Cardiac fibroblast (primary cell): ENCODE data around the gene MGAM2.
A peak's percentile ranks its signal among the peaks of the same experiment; 100 is the strongest.

Experiments
- DNase-seq, 2 donors: peaks; one replicate each; pipeline versions ENCODE4 v3.0.0 to v3.0.0-alpha.2; 2010; ENCODE audit warnings: low read depth in 2 of 2
- H3K4me3 ChIP-seq, 2 donors: replicated peaks in 1 of 2; 1 replicate in 1 of 2; 2 replicates in 1 of 2; pipeline ENCODE4 v1.5.1; 2011; ENCODE audit warnings: low read depth in 2 of 2, low read length in 2 of 2, mild to moderate bottlenecking in 2 of 2, moderate library complexity in 1 of 2
- CTCF ChIP-seq: IDR thresholded peaks from one replicate; pipeline ENCODE4 v1.5.1; 2011; ENCODE audit warnings: low read depth, mild to moderate bottlenecking, low read length, inconsistent platforms

The MGAM2 gene

GRCh38 chr7:142114207-142114606 is 2.7 kb downstream of the MGAM2 start:
- no peak for DNase-seq
- no peak overlapping the region for H3K4me3 ChIP-seq
- TF ChIP-seq CTCF, result no peak

GRCh38 chr7:142120524-142120923 is 9.0 kb downstream of the MGAM2 start:
- DNase-seq, result no peak
- TF ChIP-seq CTCF, result no peak
- H3K4me3 ChIP-seq, result no peak overlapping the region

- DNase-seq, result no peak
- TF ChIP-seq CTCF, result no peak
- H3K4me3 ChIP-seq, result no peak overlapping the region
Measured at GRCh38 chr7:142123184-142123583, 11.7 kb downstream of the MGAM2 start.

- no peak overlapping the region for H3K4me3 ChIP-seq
- peak in 1 of 2 donors; percentile 3 for DNase-seq
- no peak for TF ChIP-seq CTCF
Measured at GRCh38 chr7:142125256-142125955, 13.9 kb downstream of the MGAM2 start.

GRCh38 chr7:142130267-142130666 is 18.7 kb downstream of the MGAM2 start:
- no peak overlapping the region for H3K4me3 ChIP-seq
- peak in 1 of 2 donors; percentile 57 for DNase-seq
- TF ChIP-seq CTCF, result no peak

- TF ChIP-seq CTCF, result no peak
- H3K4me3 ChIP-seq, result no peak overlapping the region
- no peak for DNase-seq
Measured at GRCh38 chr7:142131439-142132185, 20.1 kb downstream of the MGAM2 start.
